Skeletal muscle satellite cell (primary cell): ENCODE measurements around the gene AFF2. TPM values are rescaled to one million over a fixed set of nuclear protein-coding genes. Genes with fewer than 3 reads are reported as not detected.

Experiments used
- H3K27me3 ChIP-seq: 2 replicates; pipeline ENCODE4 v1.7.0; 2013; ENCODE audit warnings: low read length; ENCODE audit not compliant: control insufficient read depth, insufficient read depth
- H3K36me3 ChIP-seq: 2 replicates; pipeline ENCODE4 v1.7.0; 2013; ENCODE audit warnings: mild to moderate bottlenecking, control low read depth, low read length; ENCODE audit not compliant: insufficient read depth
- H3K4me1 ChIP-seq: 2 replicates; pipeline ENCODE4 v1.7.0; 2013; ENCODE audit warnings: low read length; ENCODE audit not compliant: control insufficient read depth, insufficient read depth
- H3K4me2 ChIP-seq: 2 replicates; pipeline ENCODE4 v1.7.0; 2013; ENCODE audit warnings: mild to moderate bottlenecking, low read length
- H3K4me3 ChIP-seq: 2 replicates; pipeline ENCODE4 v1.7.0; 2013; ENCODE audit warnings: low read length
- H3K9ac ChIP-seq: 2 replicates; pipeline ENCODE4 v1.7.0; 2013; ENCODE audit warnings: mild to moderate bottlenecking, low read depth, low read length, moderate library complexity
- H3K9me3 ChIP-seq: replicated peaks from 2 replicates; pipeline ENCODE4 v1.7.0; 2013; ENCODE audit warnings: mild to moderate bottlenecking, control low read depth, low read length
- total RNA-seq: library from RNA; depleted of rRNA; stranded (reverse); fragments of >200 nt; gene quantifications from 2 replicates; pipeline ENCODE4 v1.2.3, GENCODE V29; 2012; rRNA removed

The AFF2 gene
- total RNA-seq: under 0.01 TPM in 1 of 2 replicates, not detected in the other

DNA sequence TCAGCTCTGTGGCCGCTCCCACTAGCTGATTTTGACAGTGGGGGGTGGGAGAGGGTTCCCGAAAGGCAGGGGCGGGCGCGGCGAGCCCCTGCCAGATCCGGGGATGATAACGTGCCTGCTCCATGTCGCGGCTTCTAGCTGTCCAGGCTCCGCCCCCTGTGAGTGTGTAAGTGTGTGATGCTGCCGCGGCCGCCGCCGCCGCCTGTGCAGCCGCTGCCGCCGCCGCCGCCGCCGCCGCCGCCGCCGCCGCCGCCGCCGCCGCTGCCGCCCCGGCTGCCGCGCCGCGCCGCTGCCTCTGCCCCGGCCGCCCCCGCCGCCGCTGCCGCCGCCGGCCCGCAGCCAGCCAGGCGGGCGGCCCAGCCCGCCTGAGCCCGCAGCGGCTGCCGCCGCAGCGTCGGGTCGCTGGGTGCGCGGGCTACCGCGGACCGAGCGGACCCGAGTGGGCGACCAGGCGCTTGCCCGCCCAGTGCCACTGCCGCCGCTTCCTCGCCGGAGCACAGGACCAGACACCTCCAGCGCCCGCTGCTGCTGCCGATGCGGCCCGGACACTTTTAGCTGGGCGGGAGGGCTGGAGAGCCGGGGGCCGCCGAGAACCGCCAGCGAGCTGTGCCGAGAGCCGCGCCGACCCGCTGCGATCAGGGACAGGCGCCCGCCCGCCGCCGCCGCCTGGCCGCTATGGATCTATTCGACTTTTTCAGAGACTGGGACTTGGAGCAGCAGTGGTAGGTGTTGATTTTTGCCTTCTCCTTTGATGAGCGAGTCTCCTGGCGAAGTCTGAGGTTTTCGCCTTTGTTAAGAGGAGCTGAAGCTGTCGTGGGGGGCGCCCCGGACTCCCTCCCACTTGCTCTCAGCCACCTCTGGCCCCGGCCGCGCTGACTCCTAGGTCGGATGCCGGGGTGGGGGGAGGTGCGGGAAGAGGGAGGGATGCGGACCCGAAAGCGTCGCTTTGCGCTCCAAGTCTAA, at the start of gene AFF2:
TSS of gene AFF2 (plus strand) at position 195 of the 963 bp plus-strand sequence. CDS start at position 676, 481 bp downstream.
- H3K4me3 ChIP-seq: peak within 1 kb of the TSS; percentile 67

DNA sequence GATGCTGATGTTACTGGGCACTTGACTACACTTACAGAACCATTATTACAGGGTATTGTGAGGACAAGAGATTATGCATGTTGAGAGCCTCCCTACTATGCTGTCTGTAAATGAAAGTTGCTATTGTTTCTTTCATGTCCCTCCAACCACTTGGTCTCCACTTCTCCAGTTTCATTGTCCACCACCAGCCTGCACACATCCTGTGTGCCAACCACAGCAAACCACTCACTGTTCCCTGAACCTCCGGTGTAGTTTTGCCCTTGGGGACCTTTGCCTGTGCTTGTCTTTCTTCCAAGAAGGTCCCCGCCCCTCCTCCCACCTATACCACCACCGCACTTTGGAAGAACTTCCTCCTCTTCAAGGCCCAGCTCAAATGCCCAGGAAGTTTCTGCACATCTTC, 43.1 kb upstream of the AFF2 start:
- no peaks in the 10 kb centered on the region for H3K36me3 ChIP-seq
- no peaks in the 10 kb centered on the region for H3K4me1 ChIP-seq
- peaks cover 5% of the 10 kb centered on the region for H3K9me3 ChIP-seq
- no peaks in the 10 kb centered on the region for H3K27me3 ChIP-seq
- no peak overlapping the region for H3K4me3 ChIP-seq
- H3K4me2 ChIP-seq: no peak overlapping the region
- H3K9ac ChIP-seq: no peak overlapping the region

More for the DNA sequence above, at the start of gene AFF2:
- Histone ChIP-seq H3K9me3 (no peaks in the 10 kb centered on the region), H3K36me3 (no peaks in the 10 kb centered on the region), H3K9ac (no peak within 1 kb of the TSS), H3K27me3 (peaks cover 26% of the 10 kb centered on the region), H3K4me2 (peak within 1 kb of the TSS; percentile 77), H3K4me1 (no peaks in the 10 kb centered on the region)

DNA sequence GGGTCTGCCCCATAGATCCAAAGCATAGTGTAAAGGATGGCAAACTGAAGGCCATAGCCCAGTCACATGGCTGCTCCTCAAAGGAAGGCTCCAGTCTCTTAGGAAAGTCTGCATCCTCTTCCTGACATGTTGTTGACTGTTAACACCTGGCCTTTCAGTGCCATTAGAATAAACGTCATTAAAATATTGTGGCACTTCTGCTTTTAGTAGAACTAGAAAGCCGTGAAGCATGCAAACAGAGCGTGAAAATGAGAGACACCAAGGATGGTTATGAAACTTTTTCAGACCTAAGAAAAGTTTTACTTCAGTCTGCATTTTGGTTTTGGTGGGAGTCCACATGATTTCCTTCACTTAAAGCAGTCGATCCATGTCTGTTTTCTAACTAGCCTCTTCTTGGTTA, 41.1 kb upstream of the AFF2 start:
- Histone ChIP-seq H3K4me2 (no peak overlapping the region), H3K9me3 (peaks cover 6% of the 10 kb centered on the region), H3K4me1 (no peaks in the 10 kb centered on the region), H3K36me3 (no peaks in the 10 kb centered on the region), H3K9ac (no peak overlapping the region), H3K4me3 (no peak overlapping the region), H3K27me3 (no peaks in the 10 kb centered on the region)

DNA sequence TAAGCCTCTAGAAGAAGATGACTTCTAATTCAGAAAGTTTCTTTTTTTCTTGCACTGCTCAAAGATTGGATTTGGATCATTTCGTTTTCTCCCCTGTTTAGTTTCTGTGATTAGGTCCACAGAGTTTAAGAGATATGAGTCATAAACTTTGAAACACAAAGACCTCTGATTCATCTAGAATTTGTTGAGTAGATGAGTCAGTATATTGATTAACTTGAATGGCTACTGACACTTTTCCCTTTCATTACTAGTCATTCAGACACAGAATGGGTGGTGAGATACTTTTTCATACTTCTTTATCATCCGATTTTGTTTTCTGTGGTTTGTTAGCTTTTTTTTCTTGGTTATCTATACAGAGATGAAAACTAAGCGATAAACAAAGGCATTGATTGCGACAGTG, 34.1 kb upstream of the AFF2 start:
- Histone ChIP-seq H3K27me3 (no peaks in the 10 kb centered on the region), H3K9ac (no peak overlapping the region), H3K4me3 (no peak overlapping the region), H3K9me3 (peaks cover 3% of the 10 kb centered on the region), H3K4me2 (no peak overlapping the region), H3K36me3 (no peaks in the 10 kb centered on the region), H3K4me1 (no peaks in the 10 kb centered on the region)

DNA sequence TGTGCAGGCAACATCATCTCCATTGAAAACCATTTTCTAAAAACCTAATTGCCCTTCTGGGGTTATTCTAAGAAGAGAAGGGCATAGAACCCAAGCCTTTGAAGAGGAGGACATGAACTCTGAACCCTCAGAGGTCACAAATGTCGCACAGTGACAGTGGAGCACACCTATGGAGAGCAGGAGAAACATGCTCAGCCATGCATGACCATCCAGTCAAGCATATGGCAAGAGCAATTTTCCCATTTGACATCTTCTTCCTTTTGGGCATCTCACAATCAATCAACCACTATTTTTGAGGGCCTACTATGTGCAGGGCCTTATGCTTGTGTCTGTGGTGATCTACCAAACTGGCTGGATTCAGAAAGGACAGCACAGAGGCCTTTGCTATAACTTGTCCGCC, 30.1 kb upstream of the AFF2 start:
- Histone ChIP-seq H3K9ac (no peak overlapping the region), H3K36me3 (no peaks in the 10 kb centered on the region), H3K4me2 (no peak overlapping the region), H3K4me1 (no peaks in the 10 kb centered on the region), H3K9me3 (peaks cover 7% of the 10 kb centered on the region), H3K27me3 (no peaks in the 10 kb centered on the region), H3K4me3 (no peak overlapping the region)

DNA sequence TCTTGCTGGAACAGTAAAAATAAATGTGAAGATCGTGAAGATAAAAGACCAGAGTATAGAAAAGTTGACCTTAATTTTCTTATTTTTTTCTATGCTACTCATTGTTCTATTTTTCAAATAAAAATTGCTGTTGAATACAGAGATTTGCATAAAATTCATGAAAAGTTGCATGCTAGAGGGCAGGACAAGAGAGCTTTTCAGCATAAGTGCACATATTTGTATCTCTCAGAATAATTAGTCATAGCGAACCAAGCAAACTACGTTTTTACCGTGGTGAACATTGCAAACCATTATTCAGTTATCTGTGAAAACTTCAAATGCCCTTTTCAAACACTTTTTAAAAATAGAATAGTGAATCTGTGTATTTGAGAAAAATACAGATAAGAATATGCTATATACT, 26.4 kb upstream of the AFF2 start:
- Histone ChIP-seq H3K4me3 (no peak overlapping the region), H3K9ac (no peak overlapping the region), H3K27me3 (no peaks in the 10 kb centered on the region), H3K9me3 (peaks cover 7% of the 10 kb centered on the region), H3K4me2 (no peak overlapping the region), H3K36me3 (no peaks in the 10 kb centered on the region), H3K4me1 (no peaks in the 10 kb centered on the region)

DNA sequence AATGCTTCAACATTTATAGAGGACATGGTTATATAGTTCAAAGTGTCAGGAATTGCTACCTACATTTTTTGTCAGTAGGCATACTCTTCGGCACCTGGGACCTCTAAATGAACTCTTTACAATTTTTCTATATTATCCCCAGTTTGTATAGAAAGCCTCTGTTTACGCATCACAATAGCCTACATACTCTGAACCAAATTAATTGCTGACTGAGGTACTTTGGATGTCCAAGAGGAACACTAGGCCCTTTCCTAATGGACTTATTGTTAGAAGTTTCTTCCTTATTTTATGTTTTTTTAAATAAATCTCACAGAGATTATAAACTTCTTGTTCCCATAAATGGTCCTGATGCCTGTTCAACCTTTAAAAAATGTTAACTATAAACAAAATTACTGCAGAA, 8.4 kb upstream of the AFF2 start:
- no peak overlapping the region for H3K4me3 ChIP-seq
- no peak overlapping the region for H3K9ac ChIP-seq
- H3K27me3 ChIP-seq: no peaks in the 10 kb centered on the region
- H3K4me1 ChIP-seq: no peaks in the 10 kb centered on the region
- H3K36me3 ChIP-seq: no peaks in the 10 kb centered on the region
- no peaks in the 10 kb centered on the region for H3K9me3 ChIP-seq
- no peak overlapping the region for H3K4me2 ChIP-seq

DNA sequence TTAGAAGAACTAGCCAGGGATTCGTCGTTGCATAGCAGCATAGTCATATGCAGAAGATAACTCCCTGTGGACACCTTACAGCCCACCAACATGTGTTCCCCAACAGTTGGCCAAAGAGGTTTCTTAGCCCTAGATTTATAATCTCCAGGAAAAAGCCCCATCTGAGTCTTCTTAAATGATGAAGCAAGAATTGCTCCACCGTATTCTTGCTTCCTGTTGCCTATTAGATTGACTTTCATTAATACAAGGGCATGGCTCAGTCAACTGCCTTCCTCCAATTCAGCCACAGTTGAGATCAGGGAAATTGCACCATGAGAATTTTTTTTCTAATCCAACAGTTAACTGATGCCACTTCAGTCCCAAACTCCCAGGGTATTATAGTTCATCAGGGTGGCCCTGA, 5.2 kb upstream of the AFF2 start:
- Histone ChIP-seq H3K36me3 (no peaks in the 10 kb centered on the region), H3K27me3 (peaks cover 6% of the 10 kb centered on the region), H3K4me2 (no peak overlapping the region), H3K9ac (no peak overlapping the region), H3K9me3 (no peaks in the 10 kb centered on the region), H3K4me3 (no peak overlapping the region), H3K4me1 (no peaks in the 10 kb centered on the region)

DNA sequence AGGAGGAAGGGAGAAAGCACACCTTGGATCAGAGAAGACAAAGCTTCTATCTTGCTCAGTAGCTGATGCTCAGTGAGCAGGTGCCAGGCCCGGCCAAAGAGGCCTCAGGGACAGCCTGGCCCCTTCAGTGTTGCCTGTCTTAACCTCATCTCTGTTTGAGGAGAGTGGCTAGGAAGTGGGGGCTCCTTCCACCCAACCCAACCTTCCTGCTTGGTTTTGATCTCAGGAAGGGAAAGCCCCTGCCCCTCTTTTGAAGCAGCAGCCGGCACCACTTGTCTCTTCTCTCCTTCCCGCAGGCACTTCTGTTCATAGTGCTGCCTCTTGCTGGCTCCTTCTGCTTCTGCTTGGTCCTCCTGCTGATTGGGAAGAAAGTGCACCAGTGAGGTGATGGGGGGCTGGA, 2.4 kb upstream of the AFF2 start:
- Histone ChIP-seq H3K4me2 (no peak overlapping the region), H3K9me3 (no peaks in the 10 kb centered on the region)

DNA sequence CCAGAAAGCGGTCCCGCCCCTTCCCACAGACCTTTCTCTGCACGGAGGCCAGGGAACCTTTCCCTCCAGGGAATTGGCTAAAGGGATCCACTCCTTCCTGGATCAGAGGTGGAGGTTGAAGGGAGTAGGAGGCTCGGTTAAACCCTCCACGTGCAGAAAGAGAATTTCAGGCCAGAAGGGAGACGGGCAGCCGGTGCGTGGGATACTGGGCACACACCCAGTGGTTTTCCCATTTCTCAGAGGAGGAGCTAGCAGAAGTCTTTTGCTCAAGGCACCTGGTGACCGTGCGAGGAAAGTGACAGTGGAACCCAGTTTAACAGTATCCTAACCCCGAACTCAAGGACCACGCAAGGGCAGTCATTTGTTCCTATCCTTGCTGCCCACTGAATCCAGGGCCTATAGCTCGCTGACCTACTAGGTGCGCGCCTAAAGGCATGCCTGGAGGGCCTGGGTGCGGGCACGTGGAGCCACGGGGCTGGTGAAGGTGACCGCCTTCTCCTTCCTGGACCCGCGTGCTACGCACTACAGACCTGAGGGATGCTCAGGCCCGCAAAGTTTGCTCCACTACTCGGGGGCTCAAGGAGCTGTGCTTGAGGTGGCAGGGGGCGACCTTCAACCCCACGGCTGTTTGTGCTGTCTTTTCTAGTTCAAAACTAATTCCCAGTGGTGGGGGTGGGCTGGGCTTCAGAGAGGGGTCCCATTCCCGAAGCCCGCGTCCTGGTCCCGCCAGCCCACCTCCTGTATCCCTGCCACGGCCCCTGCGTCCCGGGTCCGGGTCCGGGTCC, 587 bp upstream of the AFF2 start:
- Histone ChIP-seq H3K36me3 (no peaks in the 10 kb centered on the region), H3K9me3 (no peaks in the 10 kb centered on the region), H3K9ac (no peak overlapping the region), H3K4me3 (peak overlapping the region; percentile 47), H3K4me2 (peak overlapping the region; percentile 62), H3K4me1 (no peaks in the 10 kb centered on the region), H3K27me3 (peaks cover 26% of the 10 kb centered on the region)

More for the DNA sequence above, 2.4 kb upstream of the AFF2 start:
- no peaks in the 10 kb centered on the region for H3K36me3 ChIP-seq
- no peak overlapping the region for H3K9ac ChIP-seq
- no peaks in the 10 kb centered on the region for H3K4me1 ChIP-seq
- H3K27me3 ChIP-seq: peaks cover 26% of the 10 kb centered on the region
- no peak overlapping the region for H3K4me3 ChIP-seq

DNA sequence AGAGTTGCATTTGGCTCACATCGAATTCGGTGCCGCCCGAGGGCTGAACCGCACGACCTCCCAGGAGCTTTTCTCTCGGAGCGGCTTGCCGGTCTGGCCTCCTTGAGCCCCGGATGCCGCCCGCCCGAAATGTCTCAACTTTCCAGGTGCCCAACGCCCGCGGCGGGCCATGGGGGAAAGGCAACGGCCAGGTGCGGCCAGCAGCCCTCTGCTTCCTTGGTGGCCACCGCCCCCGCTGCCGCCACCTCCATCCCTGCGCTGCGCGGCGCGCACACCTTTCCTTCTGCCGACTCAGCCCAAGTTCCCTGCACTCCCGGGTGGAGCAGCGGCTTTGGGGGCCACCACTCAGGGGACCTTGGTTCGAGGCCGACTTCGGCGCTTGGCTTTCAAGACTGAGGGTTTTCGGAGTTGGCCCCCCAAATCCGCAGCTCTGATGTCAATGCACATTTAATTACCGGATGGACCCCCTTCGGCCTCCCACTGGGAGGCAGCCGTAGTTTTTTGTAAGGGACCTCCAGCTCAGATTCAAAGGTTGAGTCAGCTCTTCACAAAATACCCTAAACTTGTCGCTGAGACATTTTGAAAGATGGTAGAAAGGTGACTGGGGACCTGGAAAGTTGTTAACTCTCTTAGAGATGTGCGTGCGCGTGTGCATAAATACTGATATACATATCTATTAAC, 1.1 kb downstream of the AFF2 start:
- Histone ChIP-seq H3K27me3 (peaks cover 26% of the 10 kb centered on the region), H3K4me1 (no peaks in the 10 kb centered on the region), H3K4me3 (peak overlapping the region; percentile 67)

More for the DNA sequence above, 1.1 kb downstream of the AFF2 start:
- Histone ChIP-seq H3K4me2 (peak overlapping the region; percentile 77), H3K9me3 (no peaks in the 10 kb centered on the region), H3K9ac (no peak overlapping the region), H3K36me3 (no peaks in the 10 kb centered on the region)
